GM18907 (cell line): Measurements from ENCODE around the gene SLC39A11.
A peak's percentile ranks its signal among the peaks of the same experiment; 100 is the strongest.
"Not testable (repeated sequence)": the region's sequence is repeated elsewhere in the genome, so short reads cannot be mapped to it uniquely, and the experiment has no call there.

Experiments
- ATAC-seq: cut with Tn5 transposase; IDR thresholded peaks from one replicate; pipeline ENCODE4 v1.9.1; 2021; ENCODE audit warnings: mild to moderate bottlenecking, moderate library complexity; ENCODE audit not compliant: unreplicated experiment

The SLC39A11 gene

GRCh38 chr17:72850410-72851118, 241.9 kb downstream of the SLC39A11 start:
- no peak for ATAC-seq

- ATAC-seq, result no peak
These were observed 246.1 kb downstream of the SLC39A11 start for GRCh38 chr17:72846399-72846798.

GRCh38 chr17:72843591-72843990, 248.9 kb downstream of the SLC39A11 start:
- no peak for ATAC-seq

GRCh38 chr17:72840019-72840418, 252.5 kb downstream of the SLC39A11 start:
- no peak for ATAC-seq

- no peak for ATAC-seq
These were observed 253.3 kb downstream of the SLC39A11 start for GRCh38 chr17:72839131-72839725.

DNA sequence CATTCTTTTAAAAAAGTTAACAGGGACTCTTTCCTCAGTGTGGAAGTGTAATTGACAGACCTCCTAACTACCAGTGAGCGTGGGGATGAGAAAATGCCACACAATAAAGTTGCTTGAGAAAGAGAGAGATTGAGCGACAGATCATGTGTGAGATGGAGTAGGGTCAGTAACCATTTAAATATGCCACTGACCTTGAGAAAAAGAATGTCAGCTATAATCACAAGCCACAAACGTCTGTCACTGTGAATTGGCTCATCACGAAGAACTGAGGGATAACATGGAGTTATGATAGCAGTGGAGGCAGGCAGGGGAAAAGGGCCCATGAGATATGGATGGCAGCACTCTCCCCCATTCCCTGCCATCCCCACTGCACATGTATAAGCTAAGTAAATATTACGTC, 253.9 kb downstream of the SLC39A11 start:
- no peak for ATAC-seq

GRCh38 chr17:72838068-72838467, 254.4 kb downstream of the SLC39A11 start:
- no peak for ATAC-seq

- ATAC-seq, result no peak
These were observed 255.2 kb downstream of the SLC39A11 start for GRCh38 chr17:72837335-72837734.

DNA sequence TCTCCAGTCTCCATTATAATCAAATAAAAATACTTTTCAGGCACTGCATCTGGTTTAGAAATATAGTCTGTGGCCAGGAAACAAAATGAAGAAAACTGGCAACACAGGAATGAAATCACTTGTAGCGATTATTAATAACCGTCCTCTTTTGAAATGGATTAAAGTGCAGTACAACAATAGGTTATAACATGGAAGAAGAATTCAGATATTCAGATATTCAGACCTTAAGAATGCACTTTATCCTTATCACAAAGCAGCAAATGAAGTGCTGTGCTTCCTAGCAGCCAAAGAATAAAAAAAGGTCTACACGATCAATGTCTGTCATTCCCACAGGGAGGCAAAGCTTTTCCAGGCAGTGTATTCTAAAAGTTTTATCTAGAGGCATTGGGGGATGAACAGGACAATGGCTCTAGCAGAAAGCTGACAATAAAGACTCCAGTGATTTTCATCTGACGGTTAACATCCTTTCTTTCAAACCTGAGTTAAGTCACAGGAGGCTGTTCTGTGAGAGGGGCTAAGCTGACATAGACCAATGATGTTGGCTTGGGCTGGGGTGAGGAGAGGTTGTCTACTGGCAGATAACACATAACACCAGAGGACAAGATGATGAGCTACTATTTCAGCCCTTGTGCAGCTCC, 259.2 kb downstream of the SLC39A11 start:
- no peak for ATAC-seq

DNA sequence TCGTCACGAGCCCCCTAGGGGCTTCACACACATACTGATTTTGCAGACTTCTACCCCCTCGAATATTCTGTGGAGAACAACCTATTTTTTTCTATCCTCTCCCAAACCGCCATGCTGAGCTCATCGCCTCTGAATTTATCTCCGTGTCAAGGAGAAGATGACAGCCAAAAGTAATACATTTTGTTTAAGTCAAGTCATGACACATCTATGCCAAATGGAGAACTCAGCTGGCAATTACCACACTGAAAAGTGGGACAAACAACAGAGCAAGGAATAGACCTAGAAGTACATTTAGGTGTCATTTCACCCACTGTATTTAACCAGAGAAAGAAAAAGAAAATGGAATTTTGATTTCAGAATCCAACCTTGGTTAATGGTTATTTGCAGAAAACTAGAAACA, 260.2 kb downstream of the SLC39A11 start:
- ATAC-seq, result no peak

- ATAC-seq, result no peak
These were observed 262.6 kb downstream of the SLC39A11 start for GRCh38 chr17:72829883-72830282.

GRCh38 chr17:72826602-72827001, 265.9 kb downstream of the SLC39A11 start:
- no peak for ATAC-seq

DNA sequence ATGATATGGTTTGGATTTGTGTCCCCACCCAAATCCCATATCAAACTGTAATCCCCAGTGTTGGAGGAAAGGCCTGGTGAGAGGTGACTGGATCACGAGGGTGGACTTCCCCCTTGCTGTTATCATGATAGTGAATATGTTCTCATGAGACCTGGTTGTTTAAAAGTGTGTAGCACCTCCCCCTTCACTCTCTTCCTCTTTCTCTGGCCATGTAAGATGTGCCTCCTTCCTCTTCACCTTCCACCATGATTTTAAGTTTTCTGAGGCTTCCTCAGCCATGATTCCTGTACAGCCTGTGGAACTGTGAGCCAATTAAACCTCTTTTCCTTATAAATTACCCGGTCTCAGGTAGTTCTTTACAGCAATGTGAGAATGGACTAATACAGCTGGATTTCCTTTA, 266.4 kb downstream of the SLC39A11 start:
- not testable (repeated sequence) for ATAC-seq

GRCh38 chr17:72825218-72825617, 267.3 kb downstream of the SLC39A11 start:
- no peak for ATAC-seq

DNA sequence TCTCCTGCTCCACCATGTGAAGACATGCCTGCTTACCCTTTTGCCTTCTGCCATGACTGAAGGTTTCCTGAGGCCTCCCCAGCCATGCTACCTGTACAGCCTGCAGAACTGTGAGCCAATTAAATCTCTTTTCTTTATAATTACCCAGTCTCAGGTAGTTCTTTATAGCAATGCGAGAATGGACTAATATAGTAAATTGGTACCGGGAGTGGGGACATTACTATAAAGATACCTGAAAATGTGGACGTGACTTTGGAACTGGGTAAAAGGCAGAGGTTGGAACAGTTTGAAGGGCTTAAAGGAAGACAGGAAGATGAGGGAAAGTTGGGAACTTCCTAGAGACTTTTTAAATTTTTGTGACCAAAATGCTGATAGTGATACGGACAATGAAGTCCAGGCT, 268.2 kb downstream of the SLC39A11 start:
- not testable (repeated sequence) for ATAC-seq

DNA sequence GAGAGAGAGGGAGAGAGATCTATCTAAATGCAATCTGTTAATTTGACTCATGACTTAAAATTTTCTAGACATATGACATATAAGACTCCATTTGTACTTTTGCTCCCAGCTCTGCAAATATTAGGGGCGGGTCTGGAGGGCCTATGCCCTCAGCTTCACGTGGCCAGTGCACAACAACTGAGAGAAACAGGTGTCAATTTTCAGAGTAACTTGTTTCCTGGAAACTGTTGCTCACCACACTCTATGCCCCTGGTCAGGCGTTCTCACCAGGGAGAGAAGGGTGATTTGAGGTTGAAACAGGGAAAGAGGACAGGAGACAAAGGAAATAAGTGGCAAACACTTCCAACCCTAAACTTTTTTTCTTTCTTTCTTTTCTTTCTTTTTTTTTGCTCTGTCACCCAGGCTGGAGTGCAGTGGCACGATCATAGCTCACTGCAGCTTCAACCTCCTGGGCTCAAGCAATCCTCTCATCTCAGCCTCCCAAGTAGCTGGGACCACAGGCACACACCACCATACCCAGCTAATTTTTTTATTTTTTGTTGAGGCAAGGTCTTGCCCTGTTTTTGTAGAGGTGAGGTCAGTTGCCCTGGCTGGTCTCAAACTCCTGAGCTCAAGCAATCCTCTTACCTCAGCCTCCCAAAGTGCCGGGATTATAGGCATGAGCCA, 270.0 kb downstream of the SLC39A11 start:
- ATAC-seq, result peak; percentile 71

GRCh38 chr17:72816406-72816805, 276.1 kb downstream of the SLC39A11 start:
- no peak for ATAC-seq

DNA sequence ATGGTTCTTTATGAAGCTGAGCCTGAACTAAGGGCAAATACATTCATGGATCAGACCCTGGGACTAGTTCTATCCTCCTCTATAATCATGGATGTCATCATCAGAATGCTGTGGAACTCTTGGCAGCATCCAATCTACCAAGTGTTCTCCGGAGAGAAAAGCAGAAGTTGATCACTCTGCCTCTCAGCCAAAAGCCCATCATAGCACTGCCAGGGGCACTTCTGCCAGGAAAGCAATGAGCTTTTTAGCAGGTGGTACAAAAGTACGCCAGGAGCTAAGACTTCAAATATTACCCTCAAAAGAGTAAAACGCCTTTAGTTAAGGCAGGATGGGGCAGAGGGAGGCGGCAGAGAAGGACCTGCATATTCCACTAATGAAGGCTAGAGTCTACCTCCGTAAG, 279.0 kb downstream of the SLC39A11 start:
- ATAC-seq, result no peak

DNA sequence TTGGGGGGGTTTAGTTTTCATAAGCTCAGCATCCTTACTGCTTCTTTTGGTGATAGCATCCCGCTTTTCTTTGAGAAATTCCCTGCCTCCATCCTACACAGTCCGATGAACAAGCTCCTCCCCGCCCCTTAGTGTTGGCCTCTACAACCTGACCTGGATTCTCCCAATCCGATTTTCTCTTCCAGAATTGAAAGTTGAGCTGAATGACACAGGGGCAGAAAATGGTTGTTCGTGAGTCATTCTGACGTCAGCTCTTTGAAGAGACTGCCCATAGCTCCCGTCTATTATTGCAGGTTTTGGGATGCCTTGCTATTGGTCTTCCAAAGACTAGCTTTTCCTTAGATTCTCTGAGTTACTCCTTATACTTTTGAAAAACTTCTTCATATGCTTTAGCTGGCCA, 279.7 kb downstream of the SLC39A11 start:
- ATAC-seq, result no peak

- no peak for ATAC-seq
These were observed 280.4 kb downstream of the SLC39A11 start for GRCh38 chr17:72811976-72812687.

DNA sequence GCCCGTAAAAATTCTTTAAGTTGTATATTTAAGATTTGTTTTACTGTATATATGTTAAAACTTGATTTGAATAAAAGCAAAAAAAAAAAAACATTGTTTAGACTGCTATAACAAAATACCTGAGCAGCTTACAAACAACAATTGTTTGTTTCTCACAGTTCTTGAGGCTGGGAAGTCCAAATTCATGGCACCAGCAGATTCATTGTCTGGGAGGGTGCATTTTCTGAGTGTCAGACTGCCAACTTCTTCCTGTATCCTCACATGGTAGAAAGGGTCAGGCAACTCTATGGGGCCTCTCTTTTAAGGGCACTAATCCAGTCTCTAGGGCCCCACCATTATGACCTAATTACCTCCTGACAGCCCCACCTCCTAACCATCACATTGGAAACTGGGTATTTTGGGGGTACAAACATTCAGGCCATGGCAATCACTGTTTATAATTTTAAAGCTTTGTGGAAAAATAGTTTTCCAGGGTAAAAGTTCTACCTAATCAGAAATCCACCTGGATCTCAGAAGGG, 281.4 kb downstream of the SLC39A11 start:
- ATAC-seq, result no peak
